Activated gamma-delta T cell treated with anti-CD3 and anti-CD28 coated beads, Interleukin-2, amount 50 U/mL, for 16 hours (primary cell): ENCODE measurements around the gene FAM180B.
"Not testable (repeated sequence)": the region's sequence is repeated elsewhere in the genome, so short reads cannot be mapped to it uniquely, and the experiment has no call there.

Experiments
- DNase-seq: peaks from one replicate; pipeline ENCODE4 v3.0.0-alpha.2; 2020; ENCODE audit warnings: low read depth

The FAM180B gene

DNA sequence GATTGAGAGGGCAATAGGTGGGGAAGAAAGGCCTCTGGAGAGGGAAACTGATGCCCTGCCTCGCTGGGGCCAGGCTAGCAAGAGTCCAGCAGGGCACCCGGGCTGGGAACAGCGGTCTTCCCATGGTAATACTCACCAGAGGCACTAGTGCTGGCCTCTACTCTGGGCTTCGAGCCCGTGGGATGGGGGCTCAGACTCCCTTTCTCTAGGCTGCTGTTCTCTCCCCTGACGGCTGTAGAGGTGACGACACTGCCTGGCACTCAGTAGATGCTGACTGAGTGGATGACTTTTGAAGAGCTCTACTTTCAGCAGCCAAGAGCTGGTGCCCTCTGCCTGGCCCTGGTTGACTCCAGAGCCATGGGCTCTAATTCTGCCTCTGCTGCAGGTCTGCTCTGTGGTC, 8.6 kb downstream of the FAM180B start:
- no peak for DNase-seq

DNA sequence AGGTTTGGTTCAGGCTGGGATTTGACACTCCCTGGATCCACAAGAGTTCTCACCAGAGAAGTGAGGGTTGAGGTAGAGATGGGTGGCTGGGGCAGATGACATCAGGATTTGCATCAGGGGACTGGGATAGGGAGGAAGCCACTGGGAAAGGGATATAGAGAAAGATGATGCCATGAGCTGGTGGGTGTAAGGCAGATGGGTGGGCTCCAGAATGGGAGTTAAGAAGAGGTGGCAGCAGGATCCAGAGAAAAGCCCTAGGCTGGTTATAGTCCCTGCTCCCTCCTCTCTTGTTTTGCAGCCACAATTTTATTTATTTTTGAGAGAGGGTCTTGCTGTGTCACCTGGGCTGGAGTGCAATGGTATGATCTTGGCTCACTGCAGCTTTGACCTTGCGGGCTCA, 9.5 kb downstream of the FAM180B start:
- DNase-seq = no peak

DNA sequence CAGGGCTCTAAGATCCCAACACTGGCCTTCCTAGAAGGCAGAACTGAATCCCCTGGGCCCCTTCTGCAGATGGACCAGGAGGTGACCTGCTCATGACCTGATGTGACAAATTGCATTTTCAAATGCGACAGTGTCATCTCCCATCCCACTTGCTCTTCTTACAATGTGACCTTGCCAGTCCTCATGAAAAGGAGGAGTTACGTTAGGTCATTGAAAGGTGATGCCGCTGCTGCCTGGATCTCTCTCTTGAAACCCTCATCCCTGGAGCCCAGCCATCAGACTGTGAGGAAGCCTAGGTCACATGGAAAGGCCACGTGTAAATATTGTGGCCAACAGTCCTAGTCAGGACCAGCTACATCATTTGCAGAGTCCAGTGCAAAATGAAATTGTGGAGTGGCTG, 13.4 kb downstream of the FAM180B start:
- DNase-seq = no peak

DNA sequence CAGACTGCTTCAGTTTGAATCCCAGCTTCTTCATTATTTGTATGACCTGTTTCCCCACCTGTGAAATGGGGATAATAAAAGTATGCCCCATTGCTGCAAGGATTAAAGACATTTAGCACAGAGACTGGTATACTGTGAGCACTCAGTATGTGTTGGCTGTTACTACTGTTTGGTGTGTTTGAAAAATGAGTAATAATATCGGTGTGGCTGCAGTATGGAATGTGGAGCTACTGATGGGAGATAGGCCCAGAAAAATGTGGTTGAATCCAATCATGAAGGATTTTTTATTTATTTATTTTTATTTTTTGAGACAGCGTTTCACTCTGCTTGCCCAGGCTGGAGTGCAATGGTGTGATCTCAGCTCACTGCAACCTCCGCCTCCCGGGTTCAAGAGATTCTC, 16.8 kb downstream of the FAM180B start:
- no peak for DNase-seq

DNA sequence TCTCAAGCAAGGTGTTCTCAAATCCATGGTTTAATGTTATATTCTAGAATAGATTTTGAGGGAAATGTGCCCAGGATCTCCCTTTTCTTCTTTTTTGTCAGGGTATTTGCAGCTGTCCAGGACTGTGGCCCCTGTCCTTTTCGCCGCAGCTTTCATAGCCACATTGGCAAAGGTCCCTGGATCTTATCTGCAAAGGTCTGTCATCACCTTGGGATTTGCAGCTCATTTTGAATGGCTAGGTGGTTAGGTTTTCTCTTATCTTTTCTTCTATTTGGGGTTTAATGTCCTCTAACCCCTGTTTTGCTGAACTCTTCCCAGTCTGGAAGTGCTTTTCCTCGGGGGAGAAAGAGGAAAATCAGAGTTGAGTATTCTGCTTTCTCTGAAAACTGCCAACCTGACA, 19.4 kb downstream of the FAM180B start:
- no peak for DNase-seq

DNA sequence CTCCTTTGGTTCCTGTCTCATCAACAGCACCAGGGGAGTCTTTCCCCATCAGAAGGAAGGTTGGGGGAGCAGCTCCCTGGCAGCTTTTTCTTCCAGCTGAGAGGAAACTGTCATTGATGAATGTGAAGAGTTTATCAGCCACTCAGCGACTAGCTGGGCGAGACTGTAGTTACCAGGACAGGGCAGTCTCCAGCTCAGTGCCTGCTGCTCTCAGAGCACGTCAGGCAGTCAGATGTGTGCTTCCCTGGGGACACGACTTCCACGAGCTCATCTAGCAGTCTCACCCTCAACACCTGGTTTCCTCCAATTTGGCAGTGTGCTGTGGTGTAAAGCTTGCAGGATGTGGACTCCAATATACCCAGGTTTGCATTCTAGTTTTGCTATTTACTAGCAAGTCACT, 20.3 kb downstream of the FAM180B start:
- DNase-seq = no peak

DNA sequence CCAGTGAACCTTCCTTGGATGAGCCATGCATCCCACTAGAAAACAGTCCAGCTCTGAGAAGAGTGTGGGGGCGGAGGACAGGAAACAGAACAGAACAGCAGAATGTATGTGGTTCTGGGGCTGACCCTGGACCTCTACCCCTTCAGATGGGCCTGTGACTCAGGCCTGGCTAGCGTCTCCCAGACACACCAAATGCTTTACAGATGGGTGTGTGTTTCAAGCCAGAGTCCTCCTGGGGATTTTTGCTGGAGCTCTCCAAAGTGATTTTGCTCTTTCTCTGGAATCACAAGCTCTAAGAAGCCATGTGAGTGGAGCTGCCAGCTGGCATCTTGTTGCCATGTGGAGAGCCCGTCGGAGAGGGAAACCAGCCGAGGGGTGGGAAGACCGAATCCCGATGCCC, 20.9 kb downstream of the FAM180B start:
- DNase-seq = no peak

DNA sequence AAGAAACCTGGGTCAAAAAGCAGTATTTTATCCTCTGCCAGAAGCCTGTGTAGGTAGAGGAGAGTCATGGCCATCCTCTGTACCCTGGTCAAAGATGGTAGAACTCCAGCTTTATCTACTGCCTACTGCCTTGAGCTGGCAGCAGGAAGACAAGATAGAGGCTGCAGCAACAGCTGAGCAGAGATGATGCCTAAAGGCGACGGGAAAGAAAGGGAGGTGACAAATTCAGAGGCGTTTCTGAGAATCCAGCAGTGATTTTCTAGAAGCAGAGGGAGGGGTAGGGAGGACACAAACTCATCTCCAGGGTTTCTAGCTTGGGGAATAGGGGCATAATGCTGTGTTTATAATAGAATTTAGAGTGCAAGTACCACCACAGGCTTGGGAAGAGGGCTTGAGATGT, 23.2 kb downstream of the FAM180B start:
- DNase-seq = no peak

DNA sequence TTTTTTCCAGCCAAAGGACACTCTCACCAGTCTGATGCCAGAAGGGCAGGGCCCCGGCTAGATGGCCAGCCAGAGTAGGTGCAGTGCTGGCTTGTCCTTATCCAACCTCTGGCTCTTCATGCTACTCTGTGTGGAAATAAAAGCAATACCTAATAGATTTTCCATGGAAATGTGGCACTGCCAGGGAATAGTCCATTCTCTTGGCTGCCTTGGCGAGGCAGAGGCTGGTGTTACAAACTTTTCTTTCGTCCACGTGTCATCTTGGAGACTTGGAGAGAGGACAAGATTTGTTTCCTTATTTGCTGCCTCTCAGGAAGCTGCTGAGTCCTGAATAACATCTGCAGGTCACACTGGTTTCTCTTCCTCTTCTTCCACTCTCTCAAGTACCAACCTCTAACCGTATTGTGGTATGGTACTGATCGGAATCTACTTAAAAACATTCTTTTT, 24.9 kb downstream of the FAM180B start:
- no peak for DNase-seq

DNA sequence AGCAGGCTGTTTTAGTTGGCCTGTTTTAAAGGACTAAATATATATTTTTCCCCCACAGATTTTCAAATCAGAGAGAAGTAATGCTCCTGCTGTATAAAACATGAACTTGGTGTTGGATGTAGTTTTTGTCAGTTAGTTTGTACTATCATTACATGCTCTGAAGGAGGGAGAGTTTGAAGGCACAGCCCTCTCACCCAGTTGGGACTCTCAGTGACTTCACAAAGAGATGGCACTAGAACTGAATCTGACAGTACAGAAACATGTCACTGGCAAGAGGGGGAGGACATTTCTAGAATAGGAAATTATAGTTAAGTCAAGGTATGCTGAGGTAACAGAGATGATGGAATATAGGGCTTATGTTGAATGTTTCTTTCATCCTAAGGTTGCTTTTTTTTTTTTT, 28.8 kb downstream of the FAM180B start:
- no peak for DNase-seq

DNA sequence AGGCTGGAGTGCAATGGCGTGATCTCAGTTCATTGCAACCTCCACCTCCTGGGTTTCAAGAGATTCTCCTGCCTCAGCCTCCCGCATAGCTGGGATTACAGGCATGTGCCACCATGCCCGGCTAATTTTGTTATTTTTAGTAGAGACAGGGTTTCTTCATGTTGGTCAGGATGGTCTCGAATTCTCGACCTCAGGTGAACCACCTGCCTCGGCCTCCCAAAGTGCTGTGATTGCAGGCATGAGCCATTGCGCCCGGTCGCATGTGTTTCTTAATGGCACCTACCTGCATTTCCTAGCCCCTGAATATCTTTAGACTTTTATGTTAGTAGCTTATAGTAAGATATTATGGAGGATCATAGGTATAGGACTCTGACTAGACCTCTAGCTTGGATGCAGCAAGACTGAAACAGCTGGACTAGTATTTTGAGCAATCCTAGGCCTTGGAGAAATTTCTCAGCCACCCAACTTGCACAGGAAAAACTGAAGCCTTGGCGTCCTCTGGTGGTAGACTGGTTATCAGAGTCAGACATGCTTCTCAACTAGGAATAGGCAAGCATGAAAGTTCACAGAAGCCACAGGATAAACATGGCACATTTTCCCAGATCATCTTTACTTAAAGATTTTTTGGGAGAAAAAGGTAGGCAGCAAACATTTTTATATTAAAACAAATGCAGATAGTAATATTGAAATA, 30.4 kb downstream of the FAM180B start:
- DNase-seq = no peak

DNA sequence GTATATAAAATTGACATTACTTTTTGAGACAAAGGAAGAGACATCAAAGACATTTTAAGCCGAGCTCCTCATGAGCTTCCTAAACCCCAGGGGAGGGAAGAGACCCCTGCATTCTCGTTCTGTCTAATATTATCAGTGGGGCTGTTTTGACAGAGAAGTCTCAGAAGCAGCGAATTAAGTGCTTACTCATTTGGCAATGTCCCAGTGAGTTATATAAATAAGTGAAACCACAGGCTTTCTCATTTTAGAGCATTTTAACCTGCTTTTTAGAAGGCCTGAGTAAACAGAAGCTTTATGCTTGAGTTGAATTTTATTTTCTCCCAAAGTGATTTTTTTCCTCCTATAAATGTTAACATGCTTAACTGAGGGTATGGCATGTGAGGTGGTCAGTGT, 30.9 kb downstream of the FAM180B start:
- DNase-seq = no peak

DNA sequence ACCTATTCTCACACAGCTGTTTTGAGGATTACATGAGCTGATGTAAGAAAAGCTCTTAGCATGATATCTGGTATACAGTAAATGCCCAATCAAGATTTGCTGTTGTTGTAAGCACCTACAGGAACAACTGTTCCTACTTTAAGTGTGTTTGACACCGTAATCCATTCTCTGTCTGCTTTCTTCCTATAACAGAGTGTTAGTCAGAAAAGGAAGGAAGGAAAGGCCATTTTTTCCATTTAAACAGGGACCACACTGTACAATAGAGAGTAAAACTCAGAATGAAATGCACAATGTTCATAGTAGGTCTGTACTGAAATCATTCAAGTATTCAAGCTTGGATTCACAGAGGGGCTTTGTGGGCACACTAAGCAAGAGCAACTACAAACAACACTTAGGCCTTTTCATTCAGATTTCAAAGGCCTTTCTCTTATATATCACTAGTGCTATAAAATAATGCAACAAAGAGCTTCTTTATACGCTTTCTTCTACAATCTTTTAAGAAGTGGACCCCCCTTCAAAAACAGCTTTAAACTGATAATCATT, 34.4 kb downstream of the FAM180B start:
- DNase-seq = no peak

DNA sequence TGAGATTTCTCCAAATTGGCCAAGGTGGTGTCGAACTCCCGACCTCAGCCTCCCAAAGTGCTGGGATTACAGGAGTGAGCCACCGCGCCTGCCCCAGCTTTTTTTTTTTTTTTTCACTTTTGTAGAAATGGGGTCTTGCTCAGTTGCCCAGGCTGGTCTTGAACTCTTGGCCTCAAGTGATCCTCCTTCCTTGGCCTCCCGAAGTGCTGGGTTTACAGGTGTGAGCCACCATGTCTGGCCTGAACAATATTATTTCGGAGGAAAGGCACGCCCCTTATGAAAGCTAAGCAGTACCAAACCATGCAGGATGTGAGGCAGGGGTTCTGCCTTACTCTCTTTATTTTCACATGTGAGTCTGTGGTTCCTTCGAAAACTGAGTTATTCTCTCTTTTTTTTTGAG, 39.8 kb downstream of the FAM180B start:
- DNase-seq = no peak

DNA sequence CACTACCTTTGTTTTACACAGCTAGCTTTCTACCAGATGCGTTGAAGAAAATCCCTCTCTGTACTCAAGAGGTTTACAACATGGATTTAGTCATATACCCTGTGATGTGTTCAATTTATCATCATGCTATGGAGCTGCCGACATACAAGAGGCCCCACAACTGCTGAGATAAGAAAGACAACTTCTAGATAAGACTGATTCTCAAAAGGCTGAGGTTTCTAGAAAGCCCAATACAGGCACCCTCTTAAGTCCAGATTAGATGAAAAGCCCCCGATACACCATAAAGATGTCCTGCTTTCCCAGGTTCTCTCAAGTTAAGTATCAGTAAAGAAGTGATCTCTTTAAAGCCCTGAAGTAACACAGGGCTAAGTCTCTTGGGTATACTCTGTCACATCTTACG, 41.5 kb downstream of the FAM180B start:
- DNase-seq = no peak

DNA sequence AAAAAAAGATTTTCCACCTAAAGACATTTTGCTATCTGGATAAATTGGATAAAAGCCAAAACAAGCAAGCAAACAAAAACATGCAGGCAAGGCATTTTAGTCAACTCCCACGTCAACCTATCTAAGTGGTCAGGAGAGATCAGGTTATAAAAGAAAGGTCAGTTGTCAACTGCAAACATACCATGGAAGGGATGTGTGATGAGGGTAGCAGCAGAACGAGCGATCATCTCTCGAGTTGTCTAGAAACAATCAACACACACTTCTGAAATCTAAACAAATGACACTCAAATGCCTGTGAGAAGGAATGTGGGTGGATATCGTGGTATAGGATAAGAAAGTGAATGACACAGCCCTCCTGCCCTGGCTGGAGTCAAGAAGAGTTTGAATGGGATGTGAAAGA, 45.0 kb downstream of the FAM180B start:
- no peak for DNase-seq

DNA sequence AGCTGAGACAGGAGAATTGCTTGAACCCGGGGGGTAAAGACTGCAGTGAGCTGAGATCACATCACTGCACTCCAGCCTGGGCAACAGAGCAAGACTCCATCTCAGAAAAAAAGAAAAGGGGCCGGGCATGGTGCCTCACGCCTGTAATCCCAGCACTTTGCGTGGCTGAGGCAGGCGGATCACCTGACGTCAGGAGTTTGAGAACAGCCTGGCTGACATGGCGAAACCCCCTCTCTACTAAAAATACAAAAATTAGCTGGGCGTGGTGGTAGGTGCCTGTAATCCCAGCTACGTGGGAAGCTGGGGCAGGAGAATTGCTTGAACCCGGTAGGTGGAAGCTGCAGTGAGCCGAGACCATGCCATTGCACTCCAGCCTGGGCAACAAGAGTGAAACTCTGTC, 49.9 kb downstream of the FAM180B start:
- DNase-seq = not testable (repeated sequence)
